A549 (cell line): ENCODE data around the gene CPNE1. TPM values are rescaled to one million over a fixed set of nuclear protein-coding genes. Genes with fewer than 3 reads are reported as not detected.

Experiments
- ATOH8 ChIP-seq: fragments of 250-450 bp; sonication (Bioruptor Pico); IDR thresholded peaks from 2 replicates; pipeline ENCODE4 v1.5.0; 2020; ENCODE audit warnings: low read depth, mild to moderate bottlenecking, moderate library complexity
- CBX8 ChIP-seq: fragments of 200-600 bp; sonication (generic); IDR thresholded peaks from 2 replicates; pipeline ENCODE4 v1.6.1; 2016
- CEBPB ChIP-seq, 2 experiments: fragments of >200 bp in 1 of 2; sonication (Bioruptor Twin) in 1 of 2; formaldehyde crosslinking in 1 of 2; IDR thresholded peaks; 2 replicates each; pipeline ENCODE4 v1.6.1; 2012 to 2016
- CHD2 ChIP-seq: fragments of 150-350 bp; IDR thresholded peaks from 2 replicates; pipeline ENCODE4 v1.6.1; 2014; ENCODE audit warnings: low read length; ENCODE audit not compliant: partially characterized antibody
- CHD4 ChIP-seq: fragments of 200-600 bp; sonication (generic); IDR thresholded peaks from 2 replicates; pipeline ENCODE4 v1.6.1; 2016; ENCODE audit warnings: antibody characterized with exemption, mild to moderate bottlenecking, borderline replicate concordance
- E2F6 ChIP-seq: IDR thresholded peaks from 2 replicates; pipeline ENCODE4 v1.6.1; 2012; ENCODE audit warnings: low read depth, borderline replicate concordance
- EHF ChIP-seq: fragments of 250-450 bp; sonication (Bioruptor Pico); IDR thresholded peaks from 2 replicates; pipeline ENCODE4 v1.5.0; 2020; ENCODE audit warnings: mild to moderate bottlenecking
- EHMT2 ChIP-seq: fragments of 200-600 bp; sonication (generic); IDR thresholded peaks from 2 replicates; pipeline ENCODE4 v1.6.1; 2016; ENCODE audit warnings: antibody characterized with exemption, low read depth, mild to moderate bottlenecking, moderate library complexity
- EP300 ChIP-seq, 2 experiments: fragments of >200 bp; sonication (Bioruptor Twin); formaldehyde crosslinking; IDR thresholded peaks; 2 replicates in 1 of 2; 3 replicates in 1 of 2; pipeline ENCODE4 v1.6.1; 2016 to 2017
- FOSL2 ChIP-seq, 2 experiments: fragments of 450-650 bp in 1 of 2; fragments of >200 bp in 1 of 2; sonication (Bioruptor Twin) in 1 of 2; formaldehyde crosslinking; IDR thresholded peaks; 2 replicates each; pipeline versions ENCODE4 v1.5.0 to v1.6.1; 2016 to 2020; ENCODE audit warnings: mild to moderate bottlenecking in 1 of 2, moderate library complexity in 1 of 2
- GATA3 ChIP-seq: IDR thresholded peaks from 2 replicates; pipeline ENCODE4 v1.6.1; 2012; ENCODE audit warnings: borderline replicate concordance
- HDAC2 ChIP-seq: fragments of 200-600 bp; sonication (generic); IDR thresholded peaks from 2 replicates; pipeline ENCODE4 v1.6.1; 2016
- HEYL ChIP-seq: fragments of 250-450 bp; sonication (Bioruptor Pico); IDR thresholded peaks from 2 replicates; pipeline ENCODE4 v1.8.0; 2021; ENCODE audit warnings: mild to moderate bottlenecking, moderate library complexity
- HOXA7 ChIP-seq: fragments of 250-450 bp; sonication (Bioruptor Pico); IDR thresholded peaks from 2 replicates; pipeline ENCODE4 v1.5.0; 2020; ENCODE audit warnings: mild to moderate bottlenecking, moderate library complexity
- HOXB13 ChIP-seq: fragments of 250-450 bp; sonication (Bioruptor Pico); IDR thresholded peaks from 2 replicates; pipeline ENCODE4 v1.5.0; 2020; ENCODE audit warnings: low read depth, mild to moderate bottlenecking, moderate library complexity
- JUN ChIP-seq, 2 experiments: fragments of >200 bp; sonication (Bioruptor Twin); formaldehyde crosslinking; IDR thresholded peaks; 2 replicates in 1 of 2; 3 replicates in 1 of 2; pipeline ENCODE4 v1.6.1; 2016 to 2017
- KDM5A ChIP-seq: fragments of 200-600 bp; sonication (generic); IDR thresholded peaks from 2 replicates; pipeline ENCODE4 v1.6.1; 2016; ENCODE audit warnings: antibody characterized with exemption, mild to moderate bottlenecking
- NFE2L2 ChIP-seq: fragments of 150-350 bp; conservative IDR thresholded peaks from 2 replicates; pipeline ENCODE4 v1.6.1; 2014; ENCODE audit warnings: low read length
- NPAS2 ChIP-seq: fragments of 250-450 bp; sonication (Bioruptor Pico); IDR thresholded peaks from 2 replicates; pipeline ENCODE4 v1.8.0; 2022; ENCODE audit warnings: mild to moderate bottlenecking, moderate library complexity, borderline replicate concordance
- NR3C1 ChIP-seq: fragments of >200 bp; sonication (Bioruptor Twin); formaldehyde crosslinking; IDR thresholded peaks from 3 replicates; pipeline ENCODE4 v1.6.1; 2017
- PHF8 ChIP-seq: fragments of 200-600 bp; sonication (generic); IDR thresholded peaks from 2 replicates; pipeline ENCODE4 v1.6.1; 2016; ENCODE audit warnings: low read depth, mild to moderate bottlenecking, antibody characterized with exemption, moderate library complexity, borderline replicate concordance
- RARB ChIP-seq: fragments of 250-450 bp; sonication (Bioruptor Pico); IDR thresholded peaks from 2 replicates; pipeline ENCODE4 v1.8.0; 2021; ENCODE audit warnings: mild to moderate bottlenecking, moderate library complexity
- RFX5 ChIP-seq: fragments of 450-650 bp; IDR thresholded peaks from 2 replicates; pipeline ENCODE4 v1.7.1; 2014; ENCODE audit warnings: antibody characterized with exemption, mild to moderate bottlenecking, moderate library complexity
- RNF2 ChIP-seq: fragments of 200-600 bp; sonication (generic); IDR thresholded peaks from 2 replicates; pipeline ENCODE4 v1.6.1; 2016; ENCODE audit warnings: low read depth, mild to moderate bottlenecking, antibody characterized with exemption, moderate library complexity, borderline replicate concordance
- SMC3 ChIP-seq: fragments of >200 bp; sonication (Bioruptor Twin); formaldehyde crosslinking; IDR thresholded peaks from 3 replicates; pipeline ENCODE4 v1.6.1; 2018; ENCODE audit warnings: inconsistent platforms
- SREBF2 ChIP-seq: fragments of 450-650 bp; IDR thresholded peaks from 2 replicates; pipeline ENCODE4 v1.6.1; 2014; ENCODE audit warnings: mild to moderate bottlenecking, moderate library complexity
- TP53 ChIP-seq: fragments of 250-450 bp; sonication (Bioruptor Pico); IDR thresholded peaks from 2 replicates; pipeline ENCODE4 v1.5.0; 2021; ENCODE audit warnings: mild to moderate bottlenecking, moderate library complexity
- ZC3H11A ChIP-seq: fragments of 450-650 bp; IDR thresholded peaks from 2 replicates; pipeline ENCODE4 v1.6.1; 2014; ENCODE audit warnings: antibody characterized with exemption, mild to moderate bottlenecking
- ZFP36 ChIP-seq: fragments of 450-650 bp; IDR thresholded peaks from 2 replicates; pipeline ENCODE4 v1.6.1; 2014; ENCODE audit warnings: borderline replicate concordance; ENCODE audit not compliant: partially characterized antibody
- polyA plus RNA-seq, 4 experiments: library from polyadenylated mRNA; depleted of rRNA in 3 of 4; stranded (reverse); fragments of >200 nt; fragmentation: RNase III in 1 of 4; extraction: RNeasy Plus Mini Kit Qiagen cat#74134 plus additional on column Dnase treatment in 1 of 4; gene quantifications; 2 replicates in 3 of 4; 3 replicates in 1 of 4; pipeline ENCODE4 v1.2.3, GENCODE V29; 2011 to 2017
- TF ChIP-seq, protein P1 (sequence below): fragments of >200 bp; sonication (Bioruptor Twin); formaldehyde crosslinking; IDR thresholded peaks from 2 replicates; pipeline ENCODE4 v1.6.1; 2016
- TF ChIP-seq, protein P2 (sequence below): fragments of 200-600 bp; sonication (generic); IDR thresholded peaks from 2 replicates; pipeline ENCODE4 v1.6.1; 2016; ENCODE audit warnings: antibody characterized with exemption, mild to moderate bottlenecking, moderate library complexity
- TF ChIP-seq, protein P3 (sequence below): fragments of >200 bp; sonication (Bioruptor Twin); formaldehyde crosslinking; IDR thresholded peaks from 3 replicates; pipeline ENCODE4 v1.5.1; 2016

The CPNE1 gene
- polyA plus RNA-seq, 2 of the 4 experiments (the other 2 are of a cell fraction): 199 to 244 TPM

GRCh38 chr20:35600993-35601973 lies 63.4 kb downstream of the CPNE1 start (continued):
- no peak for TF ChIP-seq CHD4
- TF ChIP-seq CBX8: no peak
- TF ChIP-seq JUN (IDR thresholded peaks at IDR 0.05): no peak
- TF ChIP-seq GATA3: no peak
- peak; percentile 18; the same call in 1 of the 2 replicates for TF ChIP-seq HOXB13 (CRISPR knock-in tag)
- no peak for TF ChIP-seq CHD2
- TF ChIP-seq EHF: no peak
- TF ChIP-seq, protein P1, sequence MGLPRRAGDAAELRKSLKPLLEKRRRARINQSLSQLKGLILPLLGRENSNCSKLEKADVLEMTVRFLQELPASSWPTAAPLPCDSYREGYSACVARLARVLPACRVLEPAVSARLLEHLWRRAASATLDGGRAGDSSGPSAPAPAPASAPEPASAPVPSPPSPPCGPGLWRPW: no peak
- peak; percentile 50; the same call in 2 of the 3 replicates for TF ChIP-seq SMC3
- TF ChIP-seq KDM5A: no peak
- TF ChIP-seq ZC3H11A: no peak
- no peak for TF ChIP-seq FOSL2 (IDR thresholded peaks at IDR 0.05)
- no peak for TF ChIP-seq FOSL2 (CRISPR knock-in tag; IDR thresholded peaks at IDR 0.05)
- no peak for TF ChIP-seq RFX5
- TF ChIP-seq CEBPB (IDR thresholded peaks at IDR 0.05): no peak
- no peak for TF ChIP-seq RNF2
- TF ChIP-seq, protein P2, sequence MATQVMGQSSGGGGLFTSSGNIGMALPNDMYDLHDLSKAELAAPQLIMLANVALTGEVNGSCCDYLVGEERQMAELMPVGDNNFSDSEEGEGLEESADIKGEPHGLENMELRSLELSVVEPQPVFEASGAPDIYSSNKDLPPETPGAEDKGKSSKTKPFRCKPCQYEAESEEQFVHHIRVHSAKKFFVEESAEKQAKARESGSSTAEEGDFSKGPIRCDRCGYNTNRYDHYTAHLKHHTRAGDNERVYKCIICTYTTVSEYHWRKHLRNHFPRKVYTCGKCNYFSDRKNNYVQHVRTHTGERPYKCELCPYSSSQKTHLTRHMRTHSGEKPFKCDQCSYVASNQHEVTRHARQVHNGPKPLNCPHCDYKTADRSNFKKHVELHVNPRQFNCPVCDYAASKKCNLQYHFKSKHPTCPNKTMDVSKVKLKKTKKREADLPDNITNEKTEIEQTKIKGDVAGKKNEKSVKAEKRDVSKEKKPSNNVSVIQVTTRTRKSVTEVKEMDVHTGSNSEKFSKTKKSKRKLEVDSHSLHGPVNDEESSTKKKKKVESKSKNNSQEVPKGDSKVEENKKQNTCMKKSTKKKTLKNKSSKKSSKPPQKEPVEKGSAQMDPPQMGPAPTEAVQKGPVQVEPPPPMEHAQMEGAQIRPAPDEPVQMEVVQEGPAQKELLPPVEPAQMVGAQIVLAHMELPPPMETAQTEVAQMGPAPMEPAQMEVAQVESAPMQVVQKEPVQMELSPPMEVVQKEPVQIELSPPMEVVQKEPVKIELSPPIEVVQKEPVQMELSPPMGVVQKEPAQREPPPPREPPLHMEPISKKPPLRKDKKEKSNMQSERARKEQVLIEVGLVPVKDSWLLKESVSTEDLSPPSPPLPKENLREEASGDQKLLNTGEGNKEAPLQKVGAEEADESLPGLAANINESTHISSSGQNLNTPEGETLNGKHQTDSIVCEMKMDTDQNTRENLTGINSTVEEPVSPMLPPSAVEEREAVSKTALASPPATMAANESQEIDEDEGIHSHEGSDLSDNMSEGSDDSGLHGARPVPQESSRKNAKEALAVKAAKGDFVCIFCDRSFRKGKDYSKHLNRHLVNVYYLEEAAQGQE: no peak
- TF ChIP-seq HOXA7 (CRISPR knock-in tag): no peak
- no peak for TF ChIP-seq NFE2L2
- TF ChIP-seq RARB (CRISPR knock-in tag): no peak
- no peak for TF ChIP-seq PHF8
- TF ChIP-seq NR3C1: no peak
- no peak for TF ChIP-seq EP300 (IDR thresholded peaks at IDR 0.05)
- TF ChIP-seq EHMT2: no peak
- TF ChIP-seq TP53 (CRISPR knock-in tag): no peak
- no peak for TF ChIP-seq NPAS2 (CRISPR knock-in tag)
- no peak for TF ChIP-seq HEYL (CRISPR knock-in tag)
- no peak for TF ChIP-seq HDAC2
- TF ChIP-seq ATOH8 (CRISPR knock-in tag): no peak
- TF ChIP-seq SREBF2: no peak
- peak; percentile 99 for TF ChIP-seq E2F6
- TF ChIP-seq ZFP36: no peak
- TF ChIP-seq, protein P3, sequence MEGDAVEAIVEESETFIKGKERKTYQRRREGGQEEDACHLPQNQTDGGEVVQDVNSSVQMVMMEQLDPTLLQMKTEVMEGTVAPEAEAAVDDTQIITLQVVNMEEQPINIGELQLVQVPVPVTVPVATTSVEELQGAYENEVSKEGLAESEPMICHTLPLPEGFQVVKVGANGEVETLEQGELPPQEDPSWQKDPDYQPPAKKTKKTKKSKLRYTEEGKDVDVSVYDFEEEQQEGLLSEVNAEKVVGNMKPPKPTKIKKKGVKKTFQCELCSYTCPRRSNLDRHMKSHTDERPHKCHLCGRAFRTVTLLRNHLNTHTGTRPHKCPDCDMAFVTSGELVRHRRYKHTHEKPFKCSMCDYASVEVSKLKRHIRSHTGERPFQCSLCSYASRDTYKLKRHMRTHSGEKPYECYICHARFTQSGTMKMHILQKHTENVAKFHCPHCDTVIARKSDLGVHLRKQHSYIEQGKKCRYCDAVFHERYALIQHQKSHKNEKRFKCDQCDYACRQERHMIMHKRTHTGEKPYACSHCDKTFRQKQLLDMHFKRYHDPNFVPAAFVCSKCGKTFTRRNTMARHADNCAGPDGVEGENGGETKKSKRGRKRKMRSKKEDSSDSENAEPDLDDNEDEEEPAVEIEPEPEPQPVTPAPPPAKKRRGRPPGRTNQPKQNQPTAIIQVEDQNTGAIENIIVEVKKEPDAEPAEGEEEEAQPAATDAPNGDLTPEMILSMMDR: peak; percentile 55
